NCI-H510A (cell line): ENCODE data around the gene BZW2.
"Not testable (repeated sequence)": the region's sequence is repeated elsewhere in the genome, so short reads cannot be mapped to it uniquely, and the experiment has no call there.

Source experiments
- DNase-seq: peaks from one replicate; lab custom pipeline; 2025; lab: John Stamatoyannopoulos, UW

BZW2 gene

DNA sequence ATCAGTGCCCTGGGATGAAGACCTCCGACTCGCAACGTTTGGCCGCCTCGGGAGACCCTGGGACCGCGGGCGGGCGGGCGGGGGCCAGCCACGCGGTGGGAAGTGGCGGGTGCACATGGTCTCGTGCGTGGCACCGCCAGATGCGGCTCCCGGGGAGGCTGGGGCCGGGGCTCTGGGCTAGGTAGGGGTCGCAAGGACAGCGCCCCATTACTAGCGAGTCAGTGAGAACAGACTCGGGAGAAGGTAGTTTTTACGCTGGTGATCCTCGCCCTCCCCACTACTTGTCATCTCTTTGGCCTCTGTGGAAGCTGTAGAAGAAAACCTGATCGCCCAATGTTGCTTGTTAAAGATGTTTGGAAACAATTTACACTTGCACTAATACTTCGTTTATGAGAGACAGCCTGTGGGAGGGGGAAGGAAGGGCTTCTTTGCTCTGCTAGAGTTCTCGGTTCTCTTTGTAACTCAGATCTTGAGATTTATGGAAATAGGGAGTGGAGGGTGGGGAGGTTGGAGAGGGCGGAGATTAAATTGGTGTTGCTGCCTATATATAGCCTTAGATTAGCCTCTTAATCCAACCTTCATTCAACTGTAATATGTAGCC lies 591 bp downstream of the BZW2 start:
- DNase-seq: no peak

DNA sequence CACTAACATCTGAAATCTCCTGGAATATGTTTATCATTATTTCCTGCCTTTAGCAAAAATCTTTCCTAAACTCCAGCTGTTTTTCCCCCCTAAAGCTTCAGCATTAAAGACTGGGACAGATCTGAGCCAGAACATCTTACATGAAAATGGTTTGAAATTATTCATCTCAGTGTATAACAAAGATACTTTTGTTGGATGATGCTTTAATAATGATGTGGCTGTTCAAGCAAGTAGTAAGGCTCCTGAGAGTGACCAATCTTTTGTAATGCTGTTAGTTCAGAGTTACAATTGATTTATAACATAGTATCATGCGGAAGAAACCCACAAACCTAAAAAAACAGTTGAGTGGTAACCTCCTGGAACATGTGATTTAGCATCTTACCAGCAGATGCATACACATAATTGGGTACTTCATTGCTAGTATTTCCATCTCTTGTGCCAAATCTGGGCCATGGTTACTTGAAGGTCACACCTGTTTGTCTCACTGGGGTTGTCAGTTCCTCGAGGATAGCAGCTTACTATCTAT lies 1.5 kb downstream of the BZW2 start:
- no peak for DNase-seq

DNA sequence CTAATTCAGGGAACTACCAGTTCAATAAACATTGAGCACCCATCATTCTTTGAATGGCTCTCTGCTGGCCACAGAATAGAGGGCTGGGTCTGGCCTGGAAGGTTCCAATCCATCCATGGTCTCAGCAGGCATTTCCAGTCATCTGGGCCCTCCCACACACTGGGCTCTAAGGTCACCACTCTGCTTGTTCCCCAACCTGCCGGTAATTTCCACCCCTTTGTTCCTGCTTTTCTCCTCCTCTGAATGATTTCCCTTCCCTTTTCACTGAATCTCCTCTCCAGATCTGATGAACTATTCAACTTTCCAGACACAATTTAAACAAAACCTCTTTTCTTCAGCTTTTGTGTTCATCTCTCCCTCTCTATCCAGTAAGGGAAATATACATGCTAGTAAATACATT lies 2.6 kb downstream of the BZW2 start:
- no peak for DNase-seq

DNA sequence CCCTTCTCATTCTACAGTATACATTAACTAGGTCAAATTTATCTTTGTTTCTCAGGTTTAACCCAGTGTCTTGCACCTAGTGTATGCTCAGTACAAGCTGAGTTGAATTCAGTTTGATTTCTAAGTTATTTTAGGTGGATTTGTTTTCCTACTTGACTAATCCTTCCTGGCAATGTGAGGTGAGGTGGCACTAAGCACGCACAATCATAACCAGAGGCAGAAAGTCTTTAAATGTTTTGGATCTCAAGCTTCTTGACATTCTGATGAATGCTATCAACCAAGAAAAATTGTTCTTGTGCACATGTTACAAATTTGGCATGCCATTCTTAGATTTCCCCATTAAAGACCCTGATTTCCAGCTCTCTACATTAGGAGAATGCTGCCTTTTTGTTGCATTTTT lies 3.2 kb downstream of the BZW2 start:
- DNase-seq: no peak

DNA sequence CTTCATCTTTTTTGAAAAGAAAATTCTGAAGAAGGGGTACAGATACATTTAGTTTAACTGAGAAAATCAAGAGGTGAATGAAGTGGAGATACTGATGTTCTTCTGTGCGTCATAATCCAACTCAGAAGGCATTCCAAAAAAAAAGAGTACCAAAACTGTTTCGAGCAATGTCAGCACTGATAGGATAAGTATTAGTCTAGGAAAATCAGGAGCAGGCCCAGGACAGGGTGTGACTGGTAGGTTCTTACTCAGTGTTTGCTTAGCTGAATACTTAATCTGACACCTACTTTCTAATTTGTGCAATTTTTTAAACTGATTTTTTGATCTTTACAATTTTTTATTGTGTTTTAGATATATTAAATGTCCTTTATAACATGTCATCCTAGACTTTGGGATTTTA lies 4.3 kb downstream of the BZW2 start:
- no peak for DNase-seq

DNA sequence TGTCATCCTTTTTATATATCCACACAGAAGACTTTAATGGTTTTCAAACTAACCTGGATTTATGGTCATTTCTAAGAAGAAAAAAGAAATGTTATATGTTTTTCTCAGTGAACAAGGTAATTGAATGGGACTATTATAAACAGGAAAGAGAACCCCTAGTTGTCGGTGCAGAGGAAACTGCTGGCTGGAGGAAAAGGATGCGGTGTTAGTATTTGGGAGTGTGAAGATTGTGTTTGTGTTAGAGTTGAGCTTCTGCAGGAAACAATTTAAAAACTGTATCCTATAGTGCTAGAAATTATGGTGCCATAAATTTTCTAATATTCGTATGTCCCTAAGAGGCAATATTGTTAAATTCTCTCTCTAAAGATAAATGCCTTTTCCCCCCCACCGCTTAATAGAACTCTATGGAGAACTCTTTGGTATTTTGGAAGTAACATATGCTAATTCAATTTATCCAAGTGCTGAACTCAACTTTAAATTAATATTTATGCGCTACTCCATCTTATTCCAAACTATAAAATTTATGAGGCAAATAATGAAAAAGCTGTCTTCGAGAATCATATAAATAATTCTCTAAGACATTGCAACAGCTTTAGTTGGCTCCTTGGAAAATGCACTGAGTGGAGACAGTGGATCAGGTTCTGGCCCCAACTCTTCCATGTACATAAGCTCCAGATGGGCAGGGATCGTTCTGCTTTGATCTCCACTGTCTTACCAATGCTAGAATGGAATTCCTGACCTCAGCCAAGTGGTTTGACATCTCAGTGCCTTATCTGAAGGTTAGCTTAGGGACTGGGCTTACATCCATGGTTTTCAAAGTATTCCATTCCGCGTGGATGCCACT lies 5.6 kb downstream of the BZW2 start:
- DNase-seq: no peak

DNA sequence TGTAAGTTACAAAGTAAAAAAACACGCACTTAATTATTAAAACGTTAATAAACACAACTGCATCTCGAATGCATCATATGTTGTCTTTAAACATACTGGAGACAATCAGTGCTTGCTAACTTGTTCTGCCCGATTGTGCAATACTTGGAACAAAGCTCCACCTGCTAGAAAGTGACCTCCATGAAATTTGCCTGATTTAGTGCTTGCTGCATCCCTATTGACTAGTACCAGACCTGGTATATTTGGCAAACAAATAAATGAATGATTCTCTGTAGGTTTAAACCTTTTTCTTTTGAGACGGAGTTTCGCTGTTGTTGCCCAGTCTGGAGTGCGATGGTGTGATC lies 6.2 kb downstream of the BZW2 start:
- no peak for DNase-seq

DNA sequence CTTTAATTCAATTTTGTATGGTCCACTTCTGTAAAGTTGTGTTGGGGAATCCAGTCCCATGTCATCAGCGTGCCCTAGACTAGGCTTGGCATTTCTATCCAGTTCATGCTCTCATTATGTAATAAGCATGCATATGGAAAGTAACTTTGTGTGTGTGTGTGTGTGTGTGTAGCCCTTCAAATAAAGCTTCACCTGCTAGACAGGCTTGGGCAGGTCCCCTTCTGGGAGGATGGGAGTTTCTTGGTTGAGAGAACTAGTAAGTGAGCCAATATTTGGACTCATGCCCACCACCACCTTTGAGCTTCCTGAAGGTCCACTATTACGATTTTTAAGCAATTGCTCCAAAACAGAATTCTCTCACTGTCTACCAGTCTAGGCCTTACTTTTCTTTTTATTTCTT lies 6.9 kb downstream of the BZW2 start:
- peak; percentile 75 for DNase-seq

DNA sequence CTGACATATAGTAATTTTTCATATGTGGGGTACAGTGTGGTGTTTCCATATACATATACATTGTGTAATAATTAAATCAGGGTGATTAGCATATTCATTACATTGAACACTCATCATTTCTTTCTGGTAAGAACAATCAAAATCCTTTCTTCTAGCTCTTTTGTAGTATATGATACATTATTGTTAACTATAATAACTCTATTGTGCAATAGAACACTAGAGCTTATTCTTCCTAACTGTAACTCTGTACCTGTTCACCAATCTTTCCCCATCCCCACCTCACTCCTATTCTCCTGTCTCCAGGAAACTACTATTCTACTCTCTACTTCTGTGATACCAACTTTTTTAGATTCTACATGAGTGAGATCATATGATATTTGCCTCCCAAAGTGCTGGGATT lies 9.4 kb downstream of the BZW2 start:
- no peak for DNase-seq

DNA sequence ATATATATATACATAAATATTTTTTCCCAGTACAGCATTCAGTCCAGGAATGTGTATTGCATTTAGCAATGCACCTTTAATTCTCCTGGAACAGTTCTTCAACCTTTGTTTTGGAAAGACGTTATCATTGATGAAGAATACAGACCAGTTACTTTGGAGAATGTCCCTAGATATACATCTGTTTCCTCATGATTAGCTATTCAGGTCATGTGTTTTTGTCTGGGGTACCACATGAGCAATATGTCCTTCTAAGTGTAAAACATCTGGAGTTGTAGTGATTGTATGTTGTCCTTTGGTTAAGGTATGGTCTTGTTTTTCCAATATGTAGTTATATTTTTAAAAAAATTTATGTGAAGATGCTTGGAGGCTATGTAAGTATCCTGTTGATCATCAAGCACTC lies 10.2 kb downstream of the BZW2 start:
- no peak for DNase-seq

DNA sequence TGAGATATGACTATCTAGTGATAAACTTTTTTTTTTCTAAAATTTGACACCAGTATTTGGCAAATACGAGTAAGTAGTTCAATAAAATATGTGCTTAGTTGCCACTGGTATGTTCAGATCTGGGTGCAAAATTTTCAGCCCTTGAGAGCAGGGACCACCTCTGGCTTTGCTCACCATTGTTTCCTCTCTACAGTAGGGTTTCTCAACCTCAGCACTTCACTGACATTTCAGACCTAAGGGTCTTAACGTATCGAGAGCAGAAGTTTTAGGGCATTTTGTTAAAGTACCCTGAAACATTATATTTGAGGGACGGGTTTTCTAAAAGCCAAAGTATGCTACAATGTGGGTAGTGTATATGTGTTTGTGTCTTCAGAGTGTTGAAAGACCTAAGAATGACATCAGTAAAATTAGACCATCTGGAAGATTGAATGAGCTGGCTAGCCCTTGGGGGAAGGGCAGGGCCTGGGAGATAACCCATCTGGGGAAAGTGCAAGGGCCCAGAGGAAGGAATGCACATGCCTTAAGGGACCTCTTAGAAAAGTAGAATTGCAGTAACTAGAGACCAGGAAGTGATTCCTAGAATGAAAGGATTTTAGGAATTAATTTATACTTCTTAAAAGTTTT lies 11.8 kb downstream of the BZW2 start:
- no peak for DNase-seq

DNA sequence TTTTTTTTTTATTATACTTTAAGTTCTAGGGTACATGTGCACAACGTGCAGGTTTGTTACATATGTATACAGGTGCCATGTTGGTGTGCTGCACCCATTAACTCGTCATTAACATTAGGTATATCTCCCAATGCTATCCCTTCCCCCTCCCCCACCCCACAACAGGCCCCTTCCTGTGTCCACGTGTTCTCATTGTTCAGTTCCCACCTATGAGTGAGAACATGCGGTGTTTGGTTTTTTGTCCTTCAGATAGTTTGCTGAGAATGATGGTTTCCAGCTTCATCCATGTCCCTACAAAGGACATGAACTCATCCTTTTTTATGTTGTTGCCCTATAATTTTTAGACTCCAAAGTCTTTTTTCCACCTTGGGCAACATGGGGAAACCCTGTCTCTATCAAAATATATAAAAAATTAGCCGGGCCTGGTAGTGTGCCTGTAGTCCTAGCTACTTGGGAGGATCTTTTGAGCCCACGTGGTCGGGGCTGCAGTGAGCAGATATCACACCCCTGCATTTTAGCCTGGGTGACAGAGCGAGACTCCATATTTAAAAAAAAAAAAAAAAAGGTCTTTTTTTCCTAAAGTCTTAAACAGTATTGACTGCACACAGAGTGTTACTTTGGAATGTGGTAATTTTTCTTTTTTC lies 14.0 kb downstream of the BZW2 start:
- not testable (repeated sequence) for DNase-seq

DNA sequence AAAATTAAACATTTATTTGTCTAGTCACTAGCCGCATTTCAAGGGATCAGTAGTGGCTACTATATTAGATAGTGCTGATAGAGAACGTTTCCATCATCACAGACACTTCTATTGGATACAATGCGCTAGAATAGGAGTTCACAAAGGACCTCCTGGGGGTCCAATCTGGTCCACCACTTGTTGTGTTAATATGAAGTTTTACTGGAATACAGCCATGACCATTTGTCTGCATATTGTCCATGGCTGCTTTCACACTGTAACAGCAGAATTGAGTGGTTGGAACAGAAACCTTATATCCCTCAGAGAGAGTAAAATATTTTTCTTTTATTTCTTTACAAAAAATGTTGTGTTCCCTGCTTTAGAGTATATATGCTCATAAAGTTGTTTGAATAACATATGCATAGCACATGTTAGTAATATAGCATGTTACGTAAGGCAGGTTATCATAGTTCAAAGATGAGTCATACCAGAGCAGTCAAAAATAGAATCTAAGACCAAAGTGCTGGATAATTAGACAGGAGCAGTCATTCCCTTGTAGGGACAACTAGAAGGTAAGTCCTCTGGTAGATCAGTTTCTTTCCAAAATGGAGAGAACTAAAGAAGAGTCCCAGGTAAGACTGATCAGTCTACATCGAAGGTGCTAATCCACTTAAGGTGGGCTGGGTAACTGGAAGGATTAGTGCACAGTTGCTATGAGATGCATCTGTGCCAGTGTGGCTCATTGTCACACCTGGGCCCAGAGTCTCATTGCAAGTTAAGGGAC lies 14.9 kb downstream of the BZW2 start:
- DNase-seq: no peak

DNA sequence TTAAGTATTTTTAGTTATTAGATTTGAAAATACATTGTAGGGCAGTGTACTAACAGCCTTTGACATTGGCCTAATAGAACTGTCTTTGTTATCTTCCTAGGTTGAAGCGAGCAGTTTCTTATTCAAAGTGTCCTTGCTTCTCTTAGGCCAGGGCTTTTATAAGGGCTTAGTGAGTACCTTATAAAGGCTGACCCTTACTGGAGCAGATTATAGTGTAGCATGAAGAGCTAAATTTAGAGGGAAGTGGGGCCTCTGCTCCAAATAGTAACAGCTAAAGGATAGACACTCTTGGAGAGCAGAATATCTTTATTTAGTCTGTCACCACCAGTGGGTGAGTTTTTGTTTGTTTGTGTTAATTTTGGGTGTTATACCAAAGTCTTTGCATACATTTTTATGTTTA lies 15.9 kb downstream of the BZW2 start:
- no peak for DNase-seq

DNA sequence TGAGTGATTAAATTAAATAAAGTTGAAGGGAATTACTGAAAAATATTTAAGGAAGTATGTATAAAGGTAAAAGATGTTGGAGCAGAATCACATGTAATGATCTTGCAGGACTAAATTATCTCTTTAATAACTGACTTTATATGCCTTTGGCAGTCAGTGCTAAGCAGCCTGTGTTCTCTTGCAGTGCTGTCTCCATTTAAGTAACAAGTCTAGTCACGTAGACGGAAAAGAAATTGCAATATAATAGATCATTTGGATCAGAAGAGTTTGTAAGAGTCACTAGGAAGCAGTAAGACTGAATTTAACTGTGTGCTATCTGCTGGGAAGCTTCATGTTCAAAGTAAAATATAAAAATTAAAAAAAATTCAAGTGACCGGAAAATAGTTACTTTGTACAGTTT lies 21.4 kb downstream of the BZW2 start:
- DNase-seq: no peak

DNA sequence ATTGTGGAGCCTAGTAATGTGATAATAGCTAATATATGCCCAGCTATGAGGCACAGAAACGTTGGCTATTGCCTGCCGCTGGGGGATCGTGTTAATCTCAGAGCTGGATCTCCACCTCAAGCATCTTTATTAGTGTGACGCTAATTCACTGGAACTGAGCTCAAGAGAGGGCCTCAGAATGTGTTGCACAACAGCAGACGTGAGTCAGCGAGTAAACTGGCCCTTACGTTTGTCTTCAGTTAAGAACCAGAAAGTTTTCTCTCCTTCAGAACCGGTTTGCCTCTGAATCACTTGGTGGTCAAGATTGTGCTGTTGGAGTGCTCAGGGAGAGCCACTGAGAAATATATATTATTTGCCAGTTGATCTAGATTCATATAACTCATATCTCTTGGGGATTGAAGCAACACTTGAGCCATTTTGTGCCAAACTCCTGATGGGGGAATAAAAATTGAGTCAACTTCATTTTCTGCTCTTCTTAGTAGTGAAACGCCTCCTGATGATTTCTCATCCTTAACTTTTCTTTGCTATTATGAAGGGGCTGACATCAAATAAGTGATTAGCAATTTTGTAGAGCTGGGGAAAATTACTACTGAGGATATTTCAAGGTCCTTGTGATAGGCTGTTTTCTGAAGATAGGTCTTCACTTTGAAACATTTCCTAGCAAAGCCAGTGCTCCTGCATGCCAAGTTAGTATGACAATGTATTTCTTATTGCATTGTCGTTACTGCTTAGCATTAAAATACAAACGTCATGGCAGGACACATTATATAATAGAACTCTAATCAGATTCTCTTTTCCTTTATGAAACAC lies 22.3 kb downstream of the BZW2 start:
- DNase-seq: no peak

DNA sequence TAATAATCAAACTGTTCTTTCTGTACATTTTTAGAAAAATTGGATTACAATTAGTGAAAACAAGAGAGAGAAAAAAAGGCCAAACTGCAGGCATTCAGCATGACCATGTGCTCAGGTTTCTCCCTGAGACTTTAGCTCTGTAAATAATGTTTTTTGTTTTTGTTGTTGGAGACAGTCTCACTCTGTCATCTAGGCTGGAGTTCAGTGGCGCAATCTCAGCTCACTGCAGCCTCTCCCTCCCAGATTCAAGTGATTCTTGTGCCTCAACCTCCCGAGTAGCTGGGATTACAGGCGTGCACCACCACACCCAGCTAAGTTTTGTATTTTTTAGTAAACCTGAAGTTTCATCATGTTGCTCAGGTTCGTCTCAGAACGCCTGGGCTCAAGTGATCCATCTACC lies 23.0 kb downstream of the BZW2 start:
- DNase-seq: no peak

DNA sequence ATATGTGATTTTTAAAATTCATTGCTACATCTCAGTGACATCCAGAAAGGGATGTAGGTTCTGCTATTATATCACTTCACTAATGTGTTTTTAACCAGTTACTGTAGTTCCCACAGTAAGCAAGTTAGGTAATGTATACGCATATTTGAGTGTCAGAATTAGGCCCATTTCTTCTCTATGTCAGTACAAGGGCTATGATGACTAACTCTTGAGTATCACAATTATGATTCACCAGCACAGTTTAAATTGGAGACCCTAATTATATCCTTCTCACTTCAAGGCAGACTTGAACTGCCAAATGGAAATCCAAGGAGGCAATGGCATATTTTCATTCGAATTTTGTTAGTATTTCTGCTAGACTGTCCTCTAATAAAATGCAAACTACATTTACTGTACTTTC lies 23.6 kb downstream of the BZW2 start:
- no peak for DNase-seq

DNA sequence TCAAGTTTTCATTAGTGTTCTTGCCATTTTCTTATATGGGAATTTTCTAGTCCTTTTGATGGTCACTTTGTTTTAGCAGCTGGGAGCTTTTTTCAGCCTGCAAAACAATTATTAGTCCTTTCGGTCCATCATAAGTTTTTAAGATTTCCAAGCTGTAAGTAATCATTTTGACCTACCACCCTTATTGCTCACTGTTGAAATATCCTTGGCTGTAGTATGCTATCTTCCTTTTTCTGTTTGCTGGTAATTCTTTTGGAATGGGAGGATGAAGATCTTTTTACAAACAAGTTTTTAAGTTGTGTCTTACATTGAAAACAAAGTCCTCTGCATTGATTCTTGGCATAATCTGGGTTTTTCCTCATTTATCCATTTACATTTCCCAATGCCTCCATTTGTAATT lies 24.0 kb downstream of the BZW2 start:
- no peak for DNase-seq

DNA sequence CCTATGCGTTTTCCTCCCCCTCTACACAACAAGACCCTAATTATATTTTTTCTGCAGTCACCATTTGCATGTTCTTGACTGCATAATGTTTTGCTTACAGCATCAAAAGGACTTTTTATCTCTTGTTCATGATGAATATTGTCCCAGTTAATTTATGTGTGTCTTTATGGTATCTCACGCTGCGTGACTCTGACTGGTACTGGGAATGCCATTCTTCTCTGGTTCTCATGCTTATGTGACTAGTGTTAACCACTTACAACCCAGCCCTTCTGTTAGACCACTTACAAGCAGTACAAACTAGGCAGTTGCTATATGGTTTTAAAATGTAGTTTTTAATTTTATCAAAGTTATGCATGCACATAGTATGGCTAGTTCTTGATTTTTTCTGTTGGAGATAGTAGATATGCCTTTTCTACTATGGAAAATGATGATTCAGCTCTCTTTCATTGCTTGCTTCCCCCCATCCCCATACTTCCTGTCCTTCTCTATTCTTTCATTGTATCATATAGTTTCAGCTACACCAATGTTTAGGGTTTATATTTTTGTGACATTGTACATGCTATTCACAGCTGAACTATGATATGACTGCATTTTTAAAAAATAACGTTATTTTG lies 24.9 kb downstream of the BZW2 start:
- no peak for DNase-seq

DNA sequence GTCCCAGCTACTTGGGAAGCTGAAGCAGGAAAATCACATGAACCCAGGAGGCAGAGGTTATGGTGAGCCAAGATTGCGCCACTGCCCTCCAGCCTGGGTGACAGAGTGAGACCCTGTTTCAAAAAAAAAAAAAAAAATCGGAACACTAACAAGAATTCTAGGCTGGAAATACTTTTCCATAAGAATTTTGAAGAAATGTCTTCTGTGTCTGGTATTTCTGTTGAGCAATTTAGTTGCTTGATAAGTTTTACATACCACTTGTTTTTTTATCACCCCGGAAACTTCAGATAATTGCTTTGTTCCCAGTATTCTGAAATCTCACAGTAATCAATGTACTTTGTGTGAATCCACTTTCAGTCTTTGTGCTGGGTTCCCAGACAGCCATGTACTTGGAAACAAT lies 25.8 kb downstream of the BZW2 start:
- no peak for DNase-seq
